Adrenal gland (tissue), 5 donors: ENCODE data around the gene SERINC4.

Experiments used
- CTCF ChIP-seq, 6 experiments: fragments of 450-650 bp in 4 of 6; fragments of 200-600 bp in 2 of 6; sonication (generic) in 1 of 6; IDR thresholded peaks; 1 replicate in 5 of 6; 2 replicates in 1 of 6; pipeline versions ENCODE4 v1.5.1 to v1.8.0; 2016 to 2021; ENCODE audit warnings: antibody characterized with exemption in 6 of 6, mild to moderate bottlenecking in 2 of 6, moderate library complexity in 1 of 6
- POLR2A ChIP-seq, 2 donors: fragments of 450-650 bp; IDR thresholded peaks; one replicate each; pipeline ENCODE4 v1.6.1; 2017; ENCODE audit warnings: antibody characterized with exemption in 2 of 2, mild to moderate bottlenecking in 2 of 2, moderate library complexity in 1 of 2
- donor health status: DM: no; HTN: no; CAD: no.

- TF ChIP-seq CTCF (IDR thresholded peaks at IDR 0.05) (no peak), POLR2A (IDR thresholded peaks at IDR 0.05) (no peak)
These were observed 3.5 kb downstream of the SERINC4 start for GRCh38 chr15:43796566-43796965.
